Gastrocnemius medialis (tissue), 4 donors: Measurements from ENCODE around the gene PNLIPRP3. TPM values are rescaled to one million over a fixed set of nuclear protein-coding genes. Genes with fewer than 3 reads are reported as not detected.

Experiments used
- ATAC-seq, 2 donors: fragments of 150-250 bp; one replicate each; pipeline ENCODE4 v1.9.1; 2016
- DNase-seq, 2 donors: peaks; one replicate each; pipeline ENCODE4 v3.0.0-alpha.2; 2019
- H3K27ac ChIP-seq, 4 donors: fragments of 200-600 bp; sonication (generic); 1 replicate in 1 of 4; 2 replicates in 3 of 4; pipeline ENCODE4 v1.5.1; 2016 to 2018; ENCODE audit warnings: mild to moderate bottlenecking in 2 of 4, moderate library complexity in 1 of 4
- H3K27me3 ChIP-seq, 3 donors: fragments of 200-600 bp; sonication (generic) in 2 of 3; 1 replicate in 1 of 3; 2 replicates in 2 of 3; pipeline versions ENCODE4 v1.5.1 to v1.6.0; 2016 to 2019; ENCODE audit warnings: mild to moderate bottlenecking in 1 of 3, moderate library complexity in 1 of 3
- H3K36me3 ChIP-seq, 2 donors: fragments of 200-600 bp; sonication (generic) in 1 of 2; one replicate each; pipeline ENCODE4 v1.5.1; 2017 to 2018
- H3K4me1 ChIP-seq, 2 donors: fragments of 200-600 bp; sonication (generic) in 1 of 2; one replicate each; pipeline ENCODE4 v1.5.1; 2016 to 2017; ENCODE audit warnings: mild to moderate bottlenecking in 2 of 2
- H3K4me3 ChIP-seq, 4 donors: fragments of 200-600 bp; sonication (generic) in 3 of 4; 1 replicate in 1 of 4; 2 replicates in 3 of 4; pipeline ENCODE4 v1.5.1; 2016 to 2019; ENCODE audit warnings: mild to moderate bottlenecking in 2 of 4
- H3K9me3 ChIP-seq, 3 donors: fragments of 200-600 bp; sonication (generic) in 2 of 3; 1 replicate in 1 of 3; 2 replicates in 2 of 3; pipeline ENCODE4 v1.5.1; 2016 to 2019
- CTCF ChIP-seq, 5 experiments: fragments of 450-650 bp in 3 of 5; fragments of 200-600 bp in 2 of 5; sonication (generic) in 2 of 5; IDR thresholded peaks in 4 of 5; conservative IDR thresholded peaks in 1 of 5; 1 replicate in 4 of 5; 2 replicates in 1 of 5; pipeline ENCODE4 v1.5.1; 2016 to 2019; ENCODE audit warnings: antibody characterized with exemption in 5 of 5, mild to moderate bottlenecking in 3 of 5, moderate library complexity in 3 of 5
- POLR2A ChIP-seq, 2 donors: fragments of 450-650 bp; IDR thresholded peaks; one replicate each; pipeline ENCODE4 v1.6.1; 2017; ENCODE audit warnings: antibody characterized with exemption in 2 of 2, mild to moderate bottlenecking in 2 of 2, moderate library complexity in 2 of 2
- in situ Hi-C, 4 donors: fragments of 200-750 bp; cut with MboI; loops; one replicate each; pipeline versions ENCODE4 v1.15.0 to v1.8.0; 2017; ENCODE audit warnings: low sequenced_read_pairs in 4 of 4
- intact Hi-C: fragments of 100-400 bp; cut with DNase I; formaldehyde crosslinking; loops from one replicate; pipeline ENCODE4 v1.15.1; 2023; ENCODE audit warnings: low total_unique reads
- total RNA-seq, 4 donors: library from RNA; depleted of rRNA; stranded (reverse); fragments of >200 nt; gene quantifications; one replicate each; pipeline versions ENCODE4 v1.1.0 to v1.2.3, GENCODE V29; 2016

The PNLIPRP3 gene
- total RNA-seq, 4 donors from 2014 or later, result not detected

GRCh38 chr10:116451711-116452337, 24.2 kb downstream of the PNLIPRP3 start:
- H3K9me3 ChIP-seq, result no peaks in the 10 kb centered on the region
- DNase-seq, result no peak
- H3K27ac ChIP-seq, result no peak overlapping the region
- H3K27me3 ChIP-seq, result no peaks in the 10 kb centered on the region
- no peaks in the 10 kb centered on the region for H3K4me1 ChIP-seq
- TF ChIP-seq CTCF (IDR thresholded peaks at IDR 0.05 in 4 of 5, conservative IDR thresholded peaks at IDR 0.05 in 1 of 5), result no peak
- TF ChIP-seq POLR2A (IDR thresholded peaks at IDR 0.05), result no peak
- in situ Hi-C loops (no loop called here), intact Hi-C loops (no loop called here)
- no peaks in the 10 kb centered on the region for H3K36me3 ChIP-seq
- no peak for ATAC-seq
- H3K4me3 ChIP-seq, result no peak overlapping the region

GRCh38 chr10:116452338-116452720, 24.7 kb downstream of the PNLIPRP3 start:
- no peak for ATAC-seq
- Histone ChIP-seq H3K4me1 (no peaks in the 10 kb centered on the region), H3K9me3 (no peaks in the 10 kb centered on the region), H3K27ac (no peak overlapping the region), H3K36me3 (no peaks in the 10 kb centered on the region), H3K27me3 (no peaks in the 10 kb centered on the region), H3K4me3 (no peak overlapping the region)
- no peak for DNase-seq
- TF ChIP-seq POLR2A (IDR thresholded peaks at IDR 0.05) (no peak), CTCF (IDR thresholded peaks at IDR 0.05 in 4 of 5, conservative IDR thresholded peaks at IDR 0.05 in 1 of 5) (no peak)
- in situ Hi-C loops, result no loop called here
- intact Hi-C loops, result no loop called here

- intact Hi-C loops, result no loop called here
- H3K36me3 ChIP-seq, result no peaks in the 10 kb centered on the region
- no peak overlapping the region for H3K27ac ChIP-seq
- H3K4me1 ChIP-seq, result no peaks in the 10 kb centered on the region
- in situ Hi-C loops, result no loop called here
- H3K4me3 ChIP-seq, result no peak overlapping the region
- TF ChIP-seq POLR2A (IDR thresholded peaks at IDR 0.05) (no peak), CTCF (IDR thresholded peaks at IDR 0.05 in 4 of 5, conservative IDR thresholded peaks at IDR 0.05 in 1 of 5) (no peak)
- no peaks in the 10 kb centered on the region for H3K27me3 ChIP-seq
- ATAC-seq, result no peak
- no peaks in the 10 kb centered on the region for H3K9me3 ChIP-seq
- DNase-seq, result no peak
Observed at GRCh38 chr10:116457488-116457887, 29.8 kb downstream of the PNLIPRP3 start.

GRCh38 chr10:116460219-116460618, 32.6 kb downstream of the PNLIPRP3 start:
- H3K27ac ChIP-seq, result no peak overlapping the region
- intact Hi-C loops (no loop called here), in situ Hi-C loops (no loop called here)
- H3K27me3 ChIP-seq, result no peaks in the 10 kb centered on the region
- DNase-seq (no peak), ATAC-seq (no peak)
- no peaks in the 10 kb centered on the region for H3K4me1 ChIP-seq
- H3K4me3 ChIP-seq, result no peak overlapping the region
- TF ChIP-seq POLR2A (IDR thresholded peaks at IDR 0.05) (no peak), CTCF (IDR thresholded peaks at IDR 0.05 in 4 of 5, conservative IDR thresholded peaks at IDR 0.05 in 1 of 5) (no peak)
- H3K36me3 ChIP-seq, result no peaks in the 10 kb centered on the region
- no peaks in the 10 kb centered on the region for H3K9me3 ChIP-seq

- Histone ChIP-seq H3K27me3 (no peaks in the 10 kb centered on the region), H3K36me3 (no peaks in the 10 kb centered on the region), H3K4me1 (no peaks in the 10 kb centered on the region), H3K9me3 (no peaks in the 10 kb centered on the region), H3K4me3 (no peak overlapping the region), H3K27ac (no peak overlapping the region)
- no peak for DNase-seq
- in situ Hi-C loops, result no loop called here
- intact Hi-C loops, result no loop called here
- no peak for ATAC-seq
- TF ChIP-seq POLR2A (IDR thresholded peaks at IDR 0.05) (no peak), CTCF (IDR thresholded peaks at IDR 0.05 in 4 of 5, conservative IDR thresholded peaks at IDR 0.05 in 1 of 5) (no peak)
Observed at GRCh38 chr10:116461680-116462079, 34.0 kb downstream of the PNLIPRP3 start.
